Dendritic cell treated with granulocyte-macrophage colony-stimulating factor and Interleukin-4, amounts not matched to agents 40 ng/mL and 50 ng/mL, for 4 days (primary cell): ENCODE data around the gene EFNA2.

ENCODE experiments used
- H3K27ac Mint-ChIP-seq: one replicate; pipeline ENCODE4 v1.8.0; 2022; ENCODE audit warnings: mild to moderate bottlenecking, mixed read lengths
- H3K27me3 Mint-ChIP-seq: one replicate; pipeline ENCODE4 v1.8.0; 2022; ENCODE audit warnings: mild to moderate bottlenecking, mixed read lengths
- H3K36me3 Mint-ChIP-seq: one replicate; pipeline ENCODE4 v1.8.0; 2022; ENCODE audit warnings: low read depth, mixed read lengths
- H3K4me1 Mint-ChIP-seq: one replicate; pipeline ENCODE4 v1.8.0; 2022; ENCODE audit warnings: low read depth, mixed read lengths
- H3K4me3 Mint-ChIP-seq: one replicate; pipeline ENCODE4 v1.8.0; 2022; ENCODE audit warnings: mild to moderate bottlenecking, moderate library complexity, mixed read lengths
- H3K9me3 Mint-ChIP-seq: one replicate; pipeline ENCODE4 v1.8.0; 2022; ENCODE audit warnings: mixed read lengths
- intact Hi-C: fragments of 100-400 bp; cut with micrococcal nuclease; formaldehyde crosslinking; loops from one replicate; pipeline ENCODE4 v1.15.0; 2022

Gene EFNA2

GRCh38 chr19:1261538-1261797, 24.2 kb upstream of the EFNA2 start:
- peaks cover 2% of the 10 kb centered on the region for H3K27me3 Mint-ChIP-seq
- peak overlapping the region; percentile 90 for H3K27ac Mint-ChIP-seq
- H3K4me3 Mint-ChIP-seq: peak overlapping the region; percentile 84
- peaks cover 29% of the 10 kb centered on the region for H3K36me3 Mint-ChIP-seq
- no peaks in the 10 kb centered on the region for H3K9me3 Mint-ChIP-seq
- peaks cover 84% of the 10 kb centered on the region for H3K4me1 Mint-ChIP-seq
- intact Hi-C loops: no loop called here

- Mint-ChIP-seq H3K4me3 (peak overlapping the region; percentile 84), H3K27ac (peak overlapping the region; percentile 90), H3K4me1 (peaks cover 85% of the 10 kb centered on the region), H3K9me3 (no peaks in the 10 kb centered on the region), H3K27me3 (peaks cover 3% of the 10 kb centered on the region), H3K36me3 (peaks cover 23% of the 10 kb centered on the region)
- intact Hi-C loops: no loop called here
Observed at GRCh38 chr19:1261798-1262622, 23.7 kb upstream of the EFNA2 start.

- Mint-ChIP-seq H3K36me3 (peaks cover 17% of the 10 kb centered on the region), H3K9me3 (no peaks in the 10 kb centered on the region), H3K4me3 (peak overlapping the region; percentile 27), H3K27ac (peak overlapping the region; percentile 90), H3K4me1 (peaks cover 86% of the 10 kb centered on the region), H3K27me3 (peaks cover 9% of the 10 kb centered on the region)
- intact Hi-C loops: no loop called here
Observed at GRCh38 chr19:1262623-1263123, 23.0 kb upstream of the EFNA2 start.

GRCh38 chr19:1263188-1263587, 22.5 kb upstream of the EFNA2 start:
- peaks cover 86% of the 10 kb centered on the region for H3K4me1 Mint-ChIP-seq
- peaks cover 9% of the 10 kb centered on the region for H3K27me3 Mint-ChIP-seq
- intact Hi-C loops: no loop called here
- no peak overlapping the region for H3K4me3 Mint-ChIP-seq
- peaks cover 12% of the 10 kb centered on the region for H3K36me3 Mint-ChIP-seq
- H3K9me3 Mint-ChIP-seq: no peaks in the 10 kb centered on the region
- peak overlapping the region; percentile 90 for H3K27ac Mint-ChIP-seq

GRCh38 chr19:1264801-1265614, 20.7 kb upstream of the EFNA2 start:
- peak overlapping the region; percentile 90 for H3K27ac Mint-ChIP-seq
- peak overlapping the region; percentile 51 for H3K4me3 Mint-ChIP-seq
- intact Hi-C loops: no loop called here
- H3K36me3 Mint-ChIP-seq: peaks cover 10% of the 10 kb centered on the region
- H3K9me3 Mint-ChIP-seq: no peaks in the 10 kb centered on the region
- peaks cover 83% of the 10 kb centered on the region for H3K4me1 Mint-ChIP-seq
- H3K27me3 Mint-ChIP-seq: peaks cover 9% of the 10 kb centered on the region

- peaks cover 9% of the 10 kb centered on the region for H3K27me3 Mint-ChIP-seq
- H3K27ac Mint-ChIP-seq: peak overlapping the region; percentile 90
- peak overlapping the region; percentile 66 for H3K4me3 Mint-ChIP-seq
- no peaks in the 10 kb centered on the region for H3K9me3 Mint-ChIP-seq
- peaks cover 83% of the 10 kb centered on the region for H3K4me1 Mint-ChIP-seq
- H3K36me3 Mint-ChIP-seq: peaks cover 16% of the 10 kb centered on the region
- intact Hi-C loops: loop anchor here (1.0 kb wide), 1 partner anchor 17 kb away; the partner anchor contains the start of gene MIDN
Observed at GRCh38 chr19:1265615-1266128, 20.0 kb upstream of the EFNA2 start.

GRCh38 chr19:1266129-1266915, 19.4 kb upstream of the EFNA2 start:
- peaks cover 23% of the 10 kb centered on the region for H3K36me3 Mint-ChIP-seq
- peaks cover 9% of the 10 kb centered on the region for H3K27me3 Mint-ChIP-seq
- H3K4me1 Mint-ChIP-seq: peaks cover 83% of the 10 kb centered on the region
- H3K27ac Mint-ChIP-seq: peak overlapping the region; percentile 90
- H3K4me3 Mint-ChIP-seq: peak overlapping the region; percentile 66
- no peaks in the 10 kb centered on the region for H3K9me3 Mint-ChIP-seq
- intact Hi-C loops: loop anchor here (1.0 kb wide), 1 partner anchor 18 kb away; the partner anchor contains the start of gene MIDN

GRCh38 chr19:1266916-1267476, 18.7 kb upstream of the EFNA2 start:
- H3K36me3 Mint-ChIP-seq: peaks cover 29% of the 10 kb centered on the region

GRCh38 chr19:1267477-1268225, 18.0 kb upstream of the EFNA2 start:
- H3K4me3 Mint-ChIP-seq: peak overlapping the region; percentile 66
- intact Hi-C loops: loop anchor here (1.0 kb wide), 1 partner anchor 23 kb away; no protein-coding TSS in a partner anchor
- H3K36me3 Mint-ChIP-seq: peaks cover 36% of the 10 kb centered on the region
- peak overlapping the region; percentile 90 for H3K27ac Mint-ChIP-seq
- H3K4me1 Mint-ChIP-seq: peaks cover 83% of the 10 kb centered on the region
- H3K27me3 Mint-ChIP-seq: peaks cover 7% of the 10 kb centered on the region
- no peaks in the 10 kb centered on the region for H3K9me3 Mint-ChIP-seq

More at GRCh38 chr19:1266916-1267476, 18.7 kb upstream of the EFNA2 start:
- Mint-ChIP-seq H3K9me3 (no peaks in the 10 kb centered on the region), H3K27ac (peak overlapping the region; percentile 90), H3K4me3 (peak overlapping the region; percentile 66), H3K27me3 (peaks cover 7% of the 10 kb centered on the region), H3K4me1 (peaks cover 83% of the 10 kb centered on the region)
- intact Hi-C loops: loop anchor here (1.0 kb wide), 2 partner anchors 19 to 23 kb away; partner anchors contain the start of gene MIDN

- intact Hi-C loops: no loop called here
- peak overlapping the region; percentile 99 for H3K4me3 Mint-ChIP-seq
- no peaks in the 10 kb centered on the region for H3K9me3 Mint-ChIP-seq
- H3K4me1 Mint-ChIP-seq: peaks cover 83% of the 10 kb centered on the region
- H3K36me3 Mint-ChIP-seq: peaks cover 44% of the 10 kb centered on the region
- H3K27me3 Mint-ChIP-seq: peaks cover 7% of the 10 kb centered on the region
- peak overlapping the region; percentile 90 for H3K27ac Mint-ChIP-seq
Observed at GRCh38 chr19:1268226-1269064, 17.2 kb upstream of the EFNA2 start.

GRCh38 chr19:1269065-1269477, 16.6 kb upstream of the EFNA2 start, which contains the start of gene CIRBP:
TSS of gene CIRBP (plus strand) at chr19:1269332. CDS start at chr19:1270934, 1,602 bp downstream.
- no peaks in the 10 kb centered on the region for H3K9me3 Mint-ChIP-seq
- intact Hi-C loops: no loop called here
- peaks cover 7% of the 10 kb centered on the region for H3K27me3 Mint-ChIP-seq
- H3K36me3 Mint-ChIP-seq: peaks cover 50% of the 10 kb centered on the region
- peaks cover 86% of the 10 kb centered on the region for H3K4me1 Mint-ChIP-seq
- peak within 1 kb of the TSS; percentile 99 for H3K4me3 Mint-ChIP-seq
- H3K27ac Mint-ChIP-seq: peak within 1 kb of the TSS; percentile 90
